Keratinocyte (primary cell): ENCODE results near the gene S100A2.

Source experiments
- CTCF ChIP-seq, 3 experiments: IDR thresholded peaks in 1 of 3; conservative IDR thresholded peaks in 1 of 3; optimal IDR thresholded peaks in 1 of 3; 2 replicates in 2 of 3; 3 replicates in 1 of 3; pipeline versions ENCODE3 to v1.5.1; 2011; ENCODE audit warnings: low read length in 3 of 3, mild to moderate bottlenecking in 3 of 3, moderate library complexity in 2 of 3, control low read depth in 1 of 3, inconsistent platforms in 1 of 3; ENCODE audit not compliant: insufficient read depth in 2 of 3; ENCODE audit errors: extremely low read depth in 1 of 3
- EZH2 ChIP-seq: IDR thresholded peaks from one replicate; pipeline ENCODE4 v1.6.1; 2012; ENCODE audit warnings: inconsistent platforms, mild to moderate bottlenecking, low read length, moderate library complexity

DNA sequence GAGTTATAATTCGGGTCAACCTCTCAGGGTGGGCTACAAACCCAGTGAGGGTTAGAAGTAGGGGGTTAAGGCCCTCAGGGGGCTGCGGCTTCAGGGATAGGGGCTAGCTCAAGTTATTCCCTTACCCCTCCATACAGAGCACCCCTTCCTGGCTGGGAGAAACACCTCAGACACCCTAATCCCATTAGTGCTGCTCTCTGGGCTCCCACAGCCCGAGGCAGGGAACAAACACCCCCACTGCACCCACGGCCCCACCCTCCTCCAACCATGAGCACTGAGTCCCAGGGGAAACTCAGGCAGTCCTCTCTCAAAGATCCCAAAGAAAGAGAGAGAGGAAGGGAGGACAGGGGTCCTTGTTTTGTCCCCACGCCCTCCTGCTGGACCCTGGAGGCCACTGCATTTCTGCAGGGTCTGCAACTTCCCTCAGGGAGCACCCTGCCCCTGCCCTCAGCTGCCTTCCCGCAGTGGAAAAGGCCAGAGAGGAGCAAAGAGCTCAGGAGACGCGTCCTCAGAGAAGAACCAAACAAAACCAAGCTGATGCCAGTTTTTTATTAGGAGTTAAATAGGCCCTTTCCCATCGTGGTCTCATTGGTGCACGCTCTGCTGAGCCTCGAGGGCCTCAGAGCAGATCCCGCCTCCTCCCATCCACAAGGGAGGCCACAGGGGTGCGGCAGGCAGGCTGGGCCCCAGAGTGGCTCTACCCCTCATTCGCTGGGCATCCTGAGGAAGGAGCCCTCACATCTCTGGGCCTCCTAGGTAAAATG is 18.7 kb downstream of the S100A2 start:
- TF ChIP-seq CTCF (optimal IDR thresholded peaks at IDR 0.05 in 1 of 3, IDR thresholded peaks at IDR 0.05 in 1 of 3, conservative IDR thresholded peaks at IDR 0.05 in 1 of 3; ENCODE audit: extremely low read depth in 1 of 3, insufficient read depth in 2 of 3, low read length in 3 of 3) (no peak), EZH2 (no peak)
